Stomach (tissue), 4 donors: ENCODE data around the gene THADA.

Source experiments
- CTCF ChIP-seq, 7 experiments: fragments of 450-650 bp in 4 of 7; fragments of 200-600 bp in 3 of 7; sonication (generic) in 3 of 7; IDR thresholded peaks; one replicate each; pipeline ENCODE4 v1.5.1; 2016 to 2019; ENCODE audit warnings: antibody characterized with exemption in 7 of 7, control low read depth in 2 of 7, mild to moderate bottlenecking in 1 of 7
- EP300 ChIP-seq: sonication (generic); formaldehyde crosslinking; IDR thresholded peaks from one replicate; pipeline ENCODE4 v1.6.1; 2017; ENCODE audit warnings: antibody characterized with exemption
- POLR2A ChIP-seq, 4 donors: fragments of 450-650 bp; IDR thresholded peaks; one replicate each; pipeline ENCODE4 v1.6.1; 2016; ENCODE audit warnings: antibody characterized with exemption in 4 of 4, control low read depth in 2 of 4, mild to moderate bottlenecking in 1 of 4, moderate library complexity in 1 of 4

- TF ChIP-seq CTCF (IDR thresholded peaks at IDR 0.05) (no peak), EP300 (no peak), POLR2A (IDR thresholded peaks at IDR 0.05) (no peak)
These were observed 142.4 kb downstream of the THADA start for GRCh38 chr2:43453179-43454170.
